HG03460 (cell line): Measurements from ENCODE around the gene CDK16.
"Not testable (repeated sequence)": the region's sequence is repeated elsewhere in the genome, so short reads cannot be mapped to it uniquely, and the experiment has no call there.

Experiments
- ATAC-seq: cut with Tn5 transposase; IDR thresholded peaks from one replicate; pipeline ENCODE4 v1.9.1; 2021; ENCODE audit not compliant: unreplicated experiment

The CDK16 gene

GRCh38 chrX:47247206-47247998 is 28.9 kb downstream of the CDK16 start:
- ATAC-seq: no peak

DNA sequence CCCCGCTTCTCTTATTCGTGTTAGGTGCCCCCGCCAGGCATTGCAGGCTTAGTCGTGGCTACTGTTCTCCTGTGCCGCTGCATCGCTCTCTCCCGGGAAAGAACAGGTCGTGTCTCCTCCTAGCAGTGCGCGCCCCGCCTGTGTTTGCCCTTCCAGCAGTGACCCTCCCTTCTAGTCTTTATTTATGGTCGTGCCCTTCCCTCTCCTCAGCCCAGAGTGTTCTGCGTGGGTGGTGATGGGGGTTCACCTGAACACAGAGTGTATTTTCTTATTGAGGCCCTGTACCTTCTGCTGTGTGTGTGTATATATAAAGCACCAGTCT is 29.5 kb downstream of the CDK16 start:
- ATAC-seq: no peak

DNA sequence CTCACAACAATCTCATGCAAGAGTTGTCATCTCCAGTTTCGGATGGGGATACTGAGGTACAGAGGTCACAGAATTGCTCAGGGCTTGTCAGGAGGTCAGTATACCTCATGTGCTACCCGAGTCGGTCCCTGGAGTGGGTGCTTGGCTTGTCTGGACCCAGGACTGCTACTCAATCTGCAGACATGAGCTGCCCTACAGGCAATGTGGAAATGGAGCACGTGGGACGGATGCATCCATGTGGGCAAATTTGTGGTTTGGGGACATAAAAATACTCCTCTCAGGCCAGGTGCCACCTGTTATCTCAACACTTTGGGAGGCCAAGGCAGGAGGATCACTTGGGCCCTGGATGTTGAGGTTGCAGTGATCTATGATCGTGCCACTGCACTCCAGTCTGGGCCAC is 30.1 kb downstream of the CDK16 start:
- no peak for ATAC-seq

DNA sequence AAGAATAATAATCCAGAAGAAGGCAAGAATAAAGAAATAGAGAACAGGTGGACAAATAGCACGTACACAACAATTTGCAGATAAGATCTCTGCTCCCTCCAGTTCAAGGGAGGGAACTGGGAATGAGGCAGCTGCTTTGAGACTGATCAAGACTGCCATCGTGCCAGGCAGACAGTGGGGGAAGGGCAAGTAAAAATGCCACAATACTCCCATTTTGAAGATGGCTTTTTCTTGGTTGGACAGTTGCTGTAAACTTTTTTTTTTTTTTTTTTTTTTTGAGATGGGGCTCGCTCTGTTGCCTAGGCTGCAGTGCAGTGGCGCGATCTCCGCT is 31.5 kb downstream of the CDK16 start:
- ATAC-seq: no peak

DNA sequence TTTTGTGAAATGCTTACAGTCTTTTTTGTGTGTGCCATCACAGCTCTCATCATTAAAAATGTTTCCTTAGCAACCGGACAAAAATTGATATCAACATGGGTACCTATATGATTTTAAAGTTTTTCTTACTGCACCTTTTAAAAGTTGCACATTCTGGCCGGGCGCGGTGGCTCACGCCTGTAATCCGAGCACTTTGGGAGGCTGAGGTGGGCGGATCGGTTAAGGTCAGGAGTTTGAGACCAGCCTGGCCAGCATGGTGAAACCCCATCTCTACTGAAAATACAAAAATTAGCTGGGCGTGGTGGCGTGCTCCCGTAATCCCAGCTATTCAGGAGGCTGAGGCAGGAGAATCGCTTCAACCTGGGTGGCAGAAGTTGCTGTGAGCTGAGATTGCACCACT is 39.1 kb downstream of the CDK16 start:
- not testable (repeated sequence) for ATAC-seq

- ATAC-seq: no peak
Observed at GRCh38 chrX:47264483-47265173, 46.1 kb downstream of the CDK16 start.

DNA sequence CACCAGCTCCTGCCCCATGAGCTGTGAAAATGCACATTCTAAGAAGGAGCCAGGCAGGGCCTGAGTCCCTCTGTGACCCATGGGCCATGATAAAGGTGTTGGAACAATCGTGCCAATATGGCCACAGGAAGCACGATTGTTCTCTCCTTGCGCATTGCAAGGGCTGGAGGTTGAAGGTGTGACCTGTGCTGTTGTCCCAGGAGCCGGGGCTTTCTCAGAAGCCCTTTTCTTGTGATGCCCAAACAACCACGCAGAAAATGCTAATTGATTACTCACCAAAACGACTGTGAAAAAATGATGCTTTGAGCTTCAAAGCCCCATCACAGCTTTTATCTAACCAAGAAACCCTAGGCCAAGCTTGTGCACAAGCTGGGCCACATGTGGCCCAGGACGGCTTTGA is 48.2 kb downstream of the CDK16 start:
- ATAC-seq: no peak

GRCh38 chrX:47272013-47272408 is 53.5 kb downstream of the CDK16 start:
- no peak for ATAC-seq

- ATAC-seq: no peak
Observed at GRCh38 chrX:47273011-47273730, 54.7 kb downstream of the CDK16 start.

DNA sequence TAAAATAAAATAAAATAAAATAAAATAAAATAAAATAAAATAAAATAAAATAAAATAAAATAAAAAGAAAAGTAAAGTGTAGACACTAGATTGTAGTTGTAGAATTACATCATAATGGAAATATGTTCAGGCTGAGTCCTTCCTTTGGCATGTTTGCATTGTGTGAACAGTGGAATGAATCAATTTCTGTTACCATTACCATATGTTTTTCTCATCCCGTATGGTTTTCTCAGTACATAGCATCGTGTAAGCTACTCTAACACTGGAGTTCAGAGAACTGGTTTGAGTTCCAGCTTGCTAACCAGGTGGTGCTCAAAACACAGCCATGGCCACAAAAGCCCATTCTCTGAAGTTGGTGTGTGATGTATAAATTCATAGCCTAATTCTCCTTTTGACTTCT is 60.2 kb downstream of the CDK16 start:
- no peak for ATAC-seq
